NCI-H2227 treated with DMSO at 0.1 percent for 48 hours (cell line): ENCODE results near the gene SLC8A2.

Experiments used
- DNase-seq: peaks from one replicate; lab custom pipeline; 2025; lab: John Stamatoyannopoulos, UW

Gene SLC8A2

DNA sequence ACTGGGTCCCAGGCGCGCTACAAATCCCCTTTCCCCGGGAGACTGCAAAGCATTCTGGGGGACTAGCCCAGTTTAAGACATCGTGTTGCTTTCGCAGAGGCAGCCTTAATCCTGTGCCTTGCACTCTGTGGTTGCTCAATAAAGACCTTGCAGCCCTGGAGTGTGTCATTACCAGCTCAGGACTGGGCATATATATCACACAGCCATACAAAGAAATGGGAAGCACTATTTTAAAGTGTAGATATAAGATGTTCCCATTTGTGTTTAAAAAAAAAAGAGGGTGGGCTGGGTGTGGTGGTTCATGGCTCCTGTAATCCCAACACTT lies 32.1 kb upstream of the SLC8A2 start:
- DNase-seq, result no peak

DNA sequence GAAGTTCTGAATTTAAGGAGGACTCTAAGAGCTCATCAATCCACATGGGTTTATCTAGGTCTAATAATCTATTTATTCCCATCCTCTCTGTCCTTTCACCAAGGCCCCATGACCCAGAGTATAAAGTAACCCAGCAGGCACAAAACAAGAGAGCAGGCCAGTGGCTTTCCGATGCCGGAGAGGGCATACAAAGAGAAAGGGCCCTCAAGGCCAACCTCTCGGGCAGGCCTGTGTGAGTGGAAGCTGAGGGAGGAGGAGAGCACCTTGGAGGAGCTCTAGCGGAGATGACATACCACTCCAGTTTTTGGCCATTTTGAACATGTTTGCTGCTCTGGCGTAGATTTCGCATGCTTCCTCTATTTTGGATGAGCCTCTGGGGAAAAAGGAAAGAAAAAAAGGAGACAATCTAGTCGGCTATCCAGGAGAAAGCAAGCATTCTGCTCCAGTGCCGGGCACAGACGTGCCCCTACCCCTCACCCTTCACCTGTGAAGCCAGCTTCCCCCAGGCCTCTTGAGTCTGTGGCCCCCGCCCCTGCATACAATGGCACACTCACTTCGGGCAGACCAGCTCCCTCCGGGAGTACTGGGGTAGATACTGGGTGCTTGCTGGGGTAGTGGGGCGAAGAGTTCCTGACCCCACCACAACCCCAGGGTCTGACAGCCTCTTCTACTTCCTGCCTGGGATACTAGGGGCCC lies 31.6 kb upstream of the SLC8A2 start:
- DNase-seq, result no peak

DNA sequence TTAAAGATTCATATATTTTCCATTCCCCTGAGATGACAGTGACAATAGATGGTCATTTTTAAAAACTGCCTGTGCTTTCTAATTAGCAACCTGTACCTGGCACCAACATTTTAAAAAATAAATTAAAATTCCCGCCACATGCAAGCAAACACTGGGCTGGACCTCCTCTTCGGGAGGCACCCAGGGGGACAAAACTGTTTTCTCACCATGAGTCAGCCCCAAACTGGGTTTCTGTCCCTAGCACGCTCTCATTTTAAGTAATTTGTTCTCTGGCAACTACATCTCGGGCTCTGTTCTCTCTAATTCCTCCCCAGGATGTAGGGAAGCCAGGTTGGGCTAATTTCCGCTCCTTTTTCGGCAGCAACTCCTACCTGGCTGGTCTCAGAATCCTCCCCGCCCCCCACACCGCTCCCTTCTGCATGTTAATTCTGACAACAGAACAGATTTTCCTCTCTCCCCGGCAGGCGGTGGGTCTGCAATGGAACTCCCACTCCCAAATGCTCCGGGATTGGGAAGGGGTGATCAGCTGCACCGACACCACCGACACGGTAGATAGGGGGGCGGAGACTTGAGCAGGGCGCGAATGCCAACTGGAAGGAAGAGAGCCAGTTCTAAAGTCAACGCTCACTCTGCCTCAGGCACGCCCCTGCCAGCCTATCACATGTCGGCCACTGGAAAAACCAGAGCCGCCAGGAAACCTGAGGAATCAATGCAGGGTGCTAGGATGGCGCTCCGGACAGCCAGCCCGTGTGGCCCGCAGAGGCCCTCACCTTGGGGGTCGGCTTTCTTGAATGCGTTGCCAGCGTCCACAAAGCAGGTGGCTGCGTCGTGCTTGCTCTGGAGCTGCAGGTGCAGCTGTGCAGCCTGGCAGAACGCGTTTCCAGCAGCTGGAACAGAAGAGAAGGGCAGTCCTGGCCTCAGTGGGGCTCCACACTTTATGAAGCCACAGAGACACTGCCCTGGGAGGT lies 28.5 kb upstream of the SLC8A2 start:
- no peak for DNase-seq

DNA sequence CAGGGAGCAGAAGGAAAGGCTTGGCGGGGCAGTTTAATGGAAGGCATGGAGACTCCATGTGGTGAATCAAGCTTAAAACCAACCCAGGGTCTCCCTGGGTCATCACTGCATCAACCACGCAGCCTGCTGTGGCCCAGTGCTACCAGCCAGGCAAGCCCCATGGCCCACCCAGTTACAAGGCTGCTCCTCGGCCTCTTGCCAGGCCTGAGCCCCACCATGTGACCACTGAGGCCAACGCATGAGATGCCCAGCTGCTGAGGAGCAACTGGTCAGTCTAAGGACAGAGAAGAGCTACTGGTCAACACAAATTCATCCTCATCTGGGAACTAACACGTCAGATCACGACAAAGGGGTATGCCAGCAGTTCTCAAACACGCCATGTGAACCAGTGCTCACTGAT lies 27.7 kb upstream of the SLC8A2 start:
- DNase-seq, result no peak

DNA sequence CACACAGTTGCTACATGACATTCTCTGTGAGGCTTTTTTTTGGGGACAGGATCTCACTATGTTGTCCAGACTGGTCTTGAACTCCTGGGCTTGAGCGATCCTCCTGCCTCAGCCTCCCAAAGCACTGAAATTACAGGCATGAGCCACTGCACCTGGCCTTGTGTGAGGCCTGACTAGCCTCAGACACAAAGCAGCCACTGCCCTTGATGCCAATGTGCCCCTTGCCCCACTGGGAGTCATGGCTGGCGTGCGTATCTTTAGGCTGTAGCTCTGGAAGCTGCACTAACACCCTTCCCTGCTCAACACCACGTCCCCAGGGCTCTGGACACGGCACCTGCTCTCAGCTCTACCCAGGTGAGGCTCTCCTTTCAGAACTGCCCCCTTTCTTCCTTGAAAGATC lies 26.9 kb upstream of the SLC8A2 start:
- DNase-seq, result no peak

DNA sequence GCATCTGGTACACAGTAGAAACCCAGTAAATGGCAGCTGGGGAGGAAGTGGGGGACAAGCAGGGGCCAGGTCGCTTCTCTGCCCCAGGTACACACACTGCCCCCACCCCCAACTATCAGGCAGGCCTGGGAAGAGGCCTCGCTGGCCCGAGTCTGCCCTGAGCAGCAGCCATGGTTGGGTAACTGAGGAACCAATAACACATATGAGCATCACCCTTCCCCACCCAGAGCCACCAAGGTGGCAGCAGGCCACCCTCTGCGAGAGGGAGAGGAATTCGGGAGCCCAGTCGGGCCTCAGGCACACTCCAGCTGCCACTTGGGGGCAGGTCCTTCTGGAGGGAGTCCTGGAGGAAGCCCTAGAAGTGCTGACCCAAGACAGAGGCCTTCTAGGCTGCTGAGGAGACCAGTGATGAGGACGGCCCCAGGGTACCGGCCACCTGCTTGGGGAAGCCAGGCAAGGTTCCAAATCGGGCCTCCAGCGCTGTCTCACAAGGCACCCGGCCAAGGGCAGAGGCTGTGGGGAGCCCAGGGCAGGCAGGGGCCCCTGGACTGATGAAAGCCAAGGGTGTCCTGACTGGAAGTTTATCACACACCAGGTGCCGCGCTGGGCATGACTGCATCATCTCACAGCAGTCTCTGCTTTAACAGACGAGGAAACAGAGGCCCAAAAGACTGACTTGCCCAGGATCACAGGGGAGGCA lies 26.3 kb upstream of the SLC8A2 start:
- DNase-seq, result no peak

DNA sequence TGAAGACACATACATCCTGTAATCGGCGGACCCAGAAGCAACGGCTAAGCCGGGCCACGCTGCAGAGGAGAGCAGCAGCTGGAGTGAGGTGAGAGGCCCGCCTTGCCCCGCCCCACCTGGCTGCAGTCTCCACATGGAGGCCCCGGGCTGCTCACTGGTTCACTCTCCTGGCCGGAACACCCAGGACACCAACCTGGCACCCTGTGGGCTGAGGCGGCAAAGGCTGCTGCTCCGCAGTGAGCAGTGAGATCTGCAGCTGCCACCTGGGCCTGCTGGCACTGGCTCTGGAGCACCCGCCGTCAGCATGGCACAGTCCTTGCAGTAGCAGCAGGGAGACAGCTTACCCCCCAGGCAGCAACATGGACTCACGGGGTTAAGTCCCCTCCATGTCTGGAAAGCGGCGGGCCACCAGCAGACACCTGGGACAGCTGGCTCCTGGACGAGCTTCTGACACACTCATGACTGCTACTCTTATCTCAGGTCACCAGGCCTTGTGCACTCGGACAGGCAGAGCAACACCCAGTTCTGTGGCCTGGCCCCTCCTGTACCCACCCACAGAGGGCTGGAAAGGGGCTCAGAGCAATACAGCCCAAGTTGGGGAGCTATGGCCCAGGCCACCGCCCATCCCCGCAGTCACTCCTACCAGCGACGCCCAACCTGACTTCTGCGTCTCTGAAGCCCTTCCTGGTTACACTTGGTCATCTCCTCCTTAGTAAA lies 25.5 kb upstream of the SLC8A2 start:
- no peak for DNase-seq

DNA sequence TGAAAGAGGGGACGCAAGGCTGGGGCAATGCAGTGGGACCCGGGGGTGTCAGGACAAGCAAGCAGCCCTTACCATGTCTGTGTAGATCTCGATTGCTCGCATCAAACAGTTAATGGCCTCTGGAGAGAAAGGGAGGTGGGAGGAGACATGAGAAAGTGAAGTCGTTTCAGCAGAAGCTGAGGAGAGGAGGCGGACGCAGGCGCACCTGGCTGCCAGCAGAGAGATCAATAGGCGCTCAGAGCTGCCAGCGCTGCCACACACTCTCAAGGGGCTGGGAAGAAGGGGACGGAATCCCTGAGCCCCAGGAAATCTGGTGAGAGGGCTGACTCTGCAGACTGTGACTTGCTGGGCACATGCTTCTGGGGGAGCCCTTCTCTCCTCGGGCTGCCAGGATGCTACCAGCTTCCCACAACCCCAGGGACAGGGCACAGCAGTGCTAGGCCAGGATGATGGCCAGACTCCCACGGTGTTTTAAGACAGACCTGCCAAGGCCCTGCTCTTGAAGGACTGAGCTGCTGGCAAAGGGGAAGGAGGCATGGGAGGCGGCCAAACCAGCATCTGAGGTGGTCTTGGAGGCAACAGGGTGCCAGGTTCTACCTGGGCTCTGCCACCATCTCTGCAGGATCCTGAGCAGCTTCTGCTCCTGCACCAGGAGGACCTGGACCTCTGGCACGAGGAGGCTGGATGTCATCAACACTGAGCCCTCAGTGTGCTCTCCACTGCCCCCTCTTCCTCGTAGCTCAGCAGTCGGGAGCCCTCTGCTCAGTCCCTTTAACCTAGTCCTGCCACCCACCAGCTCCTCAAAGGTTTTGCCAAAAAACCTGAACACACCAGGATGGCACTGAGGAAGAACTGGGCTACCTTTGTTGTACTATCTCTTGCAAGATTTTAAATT lies 24.0 kb upstream of the SLC8A2 start:
- peak; percentile 7 for DNase-seq

DNA sequence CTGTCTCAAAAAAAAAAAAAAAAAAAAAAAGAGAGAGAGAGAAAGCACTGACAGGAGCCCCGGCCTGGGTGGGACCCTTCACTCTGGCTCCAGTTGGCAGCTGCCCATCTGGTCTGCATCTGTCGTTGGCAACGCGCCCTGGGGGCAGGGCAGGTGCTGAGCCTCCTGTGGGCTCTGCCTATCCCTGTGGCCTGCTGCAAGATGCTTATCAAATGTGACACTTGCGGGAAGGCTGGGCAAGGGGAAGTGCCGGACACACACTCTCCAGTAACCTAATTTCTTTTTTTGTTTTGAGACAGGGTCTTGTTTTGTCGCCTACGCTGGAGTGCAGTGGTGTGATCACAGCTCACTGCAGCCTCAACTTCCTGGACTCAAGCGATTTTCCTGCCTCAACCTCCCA lies 23.0 kb upstream of the SLC8A2 start:
- DNase-seq, result no peak

DNA sequence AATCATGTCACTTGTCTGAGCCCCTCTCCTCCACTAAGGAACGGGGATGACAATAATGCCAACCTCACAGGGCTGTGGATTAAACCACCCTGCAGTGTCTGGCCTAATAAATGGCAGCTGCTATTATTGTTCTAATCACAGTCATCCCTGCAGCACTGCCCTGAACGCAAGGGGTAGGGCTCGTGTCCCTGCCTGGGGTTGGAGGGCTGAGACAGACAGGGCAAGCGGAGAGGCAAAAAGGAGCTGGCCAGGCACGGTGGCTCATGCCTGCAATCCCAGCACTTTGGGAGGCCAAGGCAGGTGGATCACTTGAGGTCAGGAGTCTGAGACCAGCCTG lies 22.5 kb upstream of the SLC8A2 start:
- DNase-seq, result no peak

DNA sequence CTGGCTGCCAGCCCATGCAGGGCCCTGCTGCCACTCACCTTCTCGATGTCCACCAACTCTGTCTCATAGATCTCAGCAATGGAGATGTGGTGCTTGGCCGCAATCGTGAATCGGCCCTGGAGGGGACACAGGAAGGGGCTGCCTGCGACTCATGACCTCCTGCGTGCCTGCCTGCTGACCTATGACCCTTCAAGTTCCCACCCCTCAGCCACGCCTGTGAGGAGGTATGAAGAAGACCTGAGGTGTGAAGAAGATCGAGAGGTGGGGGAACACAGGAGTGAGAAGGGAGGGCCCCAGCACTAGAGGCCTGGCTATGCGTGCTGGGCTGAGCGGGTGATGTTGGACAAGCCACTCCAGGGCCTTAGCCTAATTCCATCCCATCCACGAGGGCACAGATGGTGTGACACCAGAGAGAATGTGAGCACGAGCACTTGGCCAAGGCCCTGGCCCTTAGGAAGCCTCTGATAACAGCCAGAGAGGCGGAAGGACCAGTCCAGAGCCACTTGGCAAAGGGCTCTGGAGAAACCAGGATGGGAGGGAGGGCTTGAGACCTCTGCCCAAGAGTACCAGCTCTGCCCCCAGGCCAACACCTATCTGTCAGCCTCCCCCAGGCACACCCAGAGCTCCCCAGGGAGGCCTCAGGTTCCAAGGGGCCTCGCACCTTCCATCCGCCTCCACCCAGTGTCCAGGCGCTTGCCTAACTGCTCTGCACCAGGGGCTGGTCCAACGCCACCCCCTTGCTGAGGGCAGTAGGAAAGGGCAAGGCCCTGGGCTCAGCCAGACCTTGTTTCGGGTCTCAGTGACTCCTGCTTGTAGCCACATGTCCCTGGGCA lies 21.9 kb upstream of the SLC8A2 start:
- no peak for DNase-seq

DNA sequence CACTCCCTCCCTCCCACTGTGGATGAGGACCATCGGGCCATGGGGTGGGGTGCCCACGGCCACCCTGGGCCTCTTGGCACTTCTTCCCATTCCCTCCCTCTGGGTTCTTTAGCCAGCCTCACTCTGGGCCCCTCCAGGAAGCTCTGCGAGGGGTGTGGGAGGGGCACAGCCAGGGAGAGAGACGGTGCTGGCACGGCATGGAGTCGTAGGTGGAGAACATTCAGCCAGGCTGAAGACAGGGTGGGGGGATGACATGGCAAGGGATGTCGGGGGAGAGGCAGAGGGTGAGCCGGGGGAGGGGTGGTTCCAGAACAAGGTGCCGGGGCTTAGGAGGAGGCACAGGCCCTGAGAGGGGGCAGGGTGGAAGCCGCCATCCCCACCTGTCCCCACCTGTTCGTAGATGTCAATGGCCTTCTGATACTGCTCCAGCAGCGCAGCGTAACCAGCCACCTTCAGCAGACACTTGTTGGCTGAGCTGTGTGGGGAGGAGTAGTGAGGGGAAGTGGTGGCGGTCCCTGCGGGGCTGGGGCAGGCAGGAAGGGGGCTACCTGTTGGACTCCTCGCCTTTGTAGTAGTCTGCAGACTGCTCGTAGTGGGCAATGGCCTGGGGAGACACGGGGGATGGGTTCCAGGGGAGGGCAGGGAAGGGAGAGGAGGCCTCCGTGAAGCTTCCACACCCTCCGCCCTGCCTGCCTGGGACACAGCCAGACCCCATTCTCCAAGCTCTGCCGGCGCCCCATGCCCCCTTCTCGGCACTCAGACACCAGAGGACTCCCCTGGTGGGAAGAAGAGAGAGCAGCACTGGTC lies 21.1 kb upstream of the SLC8A2 start:
- no peak for DNase-seq

DNA sequence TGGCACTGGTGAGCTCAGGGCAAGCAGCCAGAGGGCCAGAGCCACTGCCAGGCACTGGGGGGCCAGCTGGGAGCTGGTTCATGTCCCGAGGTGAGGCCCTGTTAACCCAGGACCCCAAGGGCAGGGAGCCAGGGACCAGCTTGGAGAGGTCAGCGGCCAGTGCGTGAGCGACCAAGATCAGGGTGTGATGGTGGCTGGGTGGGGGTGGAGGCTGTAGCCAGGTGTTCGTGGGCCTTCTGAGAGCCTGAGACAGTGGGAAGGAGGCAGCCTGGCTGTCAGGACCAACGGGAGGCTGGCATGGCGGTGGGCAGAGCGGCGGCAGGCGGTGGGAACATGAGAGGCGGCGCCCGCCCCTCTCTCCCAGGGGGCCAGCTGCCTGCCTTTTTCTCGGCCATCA lies 20.4 kb upstream of the SLC8A2 start:
- no peak for DNase-seq

DNA sequence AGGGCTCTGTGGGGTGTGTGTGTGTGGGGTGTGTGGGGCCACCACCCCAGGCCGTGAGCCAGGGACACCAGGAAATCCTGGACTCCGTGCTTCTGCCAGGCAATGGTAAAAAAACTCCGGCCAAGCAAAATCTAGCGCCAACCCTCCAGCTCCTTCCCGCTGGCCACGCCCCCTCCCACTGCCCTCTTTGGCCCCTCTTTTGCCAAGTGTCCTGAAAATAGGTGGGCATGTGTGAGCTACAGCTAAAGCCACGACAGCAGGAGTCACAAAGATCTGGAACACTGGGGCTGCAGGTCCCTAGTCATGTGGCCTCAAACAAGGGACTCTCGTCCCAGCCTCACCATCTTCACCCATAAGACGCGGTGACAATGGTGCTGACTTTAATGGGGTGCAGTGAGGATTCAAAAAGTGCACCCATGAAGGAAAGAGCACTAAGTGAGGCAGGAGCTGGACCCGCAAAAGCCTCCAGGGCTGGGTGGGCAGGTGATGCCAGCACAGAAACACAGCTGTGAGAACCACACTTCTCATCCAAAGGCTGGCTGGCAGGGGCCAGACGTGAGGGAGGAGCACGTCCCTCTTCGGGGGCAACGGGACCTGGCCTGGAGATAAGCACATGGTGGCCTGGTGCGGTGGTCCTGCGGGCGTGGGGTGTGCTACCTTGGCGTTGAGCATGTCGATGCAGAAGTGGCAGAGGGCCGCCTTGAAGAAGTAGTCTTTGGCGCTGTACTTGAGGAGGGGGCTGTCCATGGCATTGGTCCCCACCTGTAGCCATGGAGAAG lies 19.9 kb upstream of the SLC8A2 start:
- no peak for DNase-seq

DNA sequence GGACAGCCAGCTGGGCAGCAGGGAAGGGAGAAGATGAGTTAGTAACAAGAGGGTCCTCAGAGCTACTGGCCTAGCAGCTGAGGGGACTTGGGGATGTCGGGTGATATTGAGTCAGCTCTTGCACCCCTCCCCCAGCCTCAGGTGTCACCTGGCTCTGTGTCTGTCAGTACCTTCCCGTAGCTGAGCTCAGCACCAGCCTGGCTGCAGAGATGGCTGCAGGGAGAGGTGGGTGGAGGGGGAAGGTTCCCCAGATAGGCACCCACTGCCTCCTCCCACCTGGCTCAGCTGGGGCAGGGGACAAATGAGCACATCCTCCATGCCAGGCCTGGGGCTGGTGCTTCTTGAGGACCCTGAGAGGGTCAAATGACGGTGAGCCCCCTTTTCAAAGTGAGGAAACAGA lies 19.2 kb upstream of the SLC8A2 start:
- DNase-seq, result no peak

DNA sequence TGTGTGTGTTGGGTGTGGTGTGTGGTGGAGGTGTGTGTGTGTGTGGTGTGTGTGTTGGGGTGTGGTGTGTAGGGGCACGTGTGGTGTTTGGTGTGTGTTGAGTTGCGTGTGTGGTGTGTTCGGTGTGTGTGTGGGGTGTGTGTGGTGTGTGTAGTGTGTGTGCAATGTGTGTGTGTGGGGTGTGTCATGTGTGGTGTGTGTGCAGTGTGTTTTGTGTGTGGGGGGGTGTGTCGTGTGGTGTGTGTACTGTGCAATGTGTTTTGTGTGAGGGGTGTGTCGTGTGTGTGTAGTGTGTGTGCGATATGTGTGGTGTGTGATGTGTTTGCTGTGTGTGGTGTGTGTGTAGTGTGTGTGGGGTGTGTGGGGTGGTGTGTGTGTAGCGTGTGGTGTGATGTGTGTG lies 18.3 kb upstream of the SLC8A2 start:
- no peak for DNase-seq

DNA sequence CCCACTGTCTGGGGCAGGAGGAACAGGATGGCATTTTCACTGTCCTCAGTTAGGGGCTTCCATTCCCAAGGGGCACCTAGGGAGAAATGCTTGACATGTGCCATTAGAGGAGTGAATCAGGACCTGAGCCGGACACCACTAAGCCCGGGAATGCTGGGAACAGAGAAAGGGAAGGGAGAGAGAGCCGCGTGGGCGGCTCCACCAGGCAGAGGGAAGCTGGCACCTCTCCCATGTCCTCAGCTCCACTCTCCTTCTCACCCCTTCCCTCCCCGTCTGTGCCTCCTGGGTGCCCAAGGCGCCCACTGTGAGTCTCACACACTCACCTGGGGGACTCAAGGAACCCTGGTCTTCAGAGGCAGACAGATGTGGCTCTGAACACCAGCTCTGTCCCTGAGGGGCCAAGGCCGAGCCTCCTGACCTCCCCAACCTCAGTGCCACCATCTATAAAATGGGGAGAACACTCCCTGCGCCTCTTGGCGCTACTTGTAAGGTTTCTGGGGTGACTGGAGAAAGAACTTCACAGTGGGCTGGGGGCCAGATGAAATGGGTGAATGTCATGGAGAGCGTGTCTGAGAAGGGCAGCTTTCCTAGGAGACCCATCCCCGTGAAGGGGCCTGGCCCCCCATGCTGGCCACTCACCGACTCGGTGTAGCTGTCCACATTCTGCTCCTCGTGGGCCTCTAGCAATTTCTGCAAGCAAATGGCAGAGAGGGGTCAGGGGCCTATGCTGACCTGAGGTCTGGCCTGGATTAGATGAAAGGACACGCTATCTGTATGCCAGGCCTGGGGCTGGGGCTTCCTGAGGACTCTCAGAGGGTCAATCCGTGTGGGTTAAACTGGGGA lies 17.6 kb upstream of the SLC8A2 start:
- no peak for DNase-seq
